GM19455 (cell line): Measurements from ENCODE around the gene LDLRAD3.

Source experiments
- ATAC-seq: cut with Tn5 transposase; IDR thresholded peaks from one replicate; pipeline ENCODE4 v1.9.1; 2021; ENCODE audit not compliant: unreplicated experiment

Gene LDLRAD3

DNA sequence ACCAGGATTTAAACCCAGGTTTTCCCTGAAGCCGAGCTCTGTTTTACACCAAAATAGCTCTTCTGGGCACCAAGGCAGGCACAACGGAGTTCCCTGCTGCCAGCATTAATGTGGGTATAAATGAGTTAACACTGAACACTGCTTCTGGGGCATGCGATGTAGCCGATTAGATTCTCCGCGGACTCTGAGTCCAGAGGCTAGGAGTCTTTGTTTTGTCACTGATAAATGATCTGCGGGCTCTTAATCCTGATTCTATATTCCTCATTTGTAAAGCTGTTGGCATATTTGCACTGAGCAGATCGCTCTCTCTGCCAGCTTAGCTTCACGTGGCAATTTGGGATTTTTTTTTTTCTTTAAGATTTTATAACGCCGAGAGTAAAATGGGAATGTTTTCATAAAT lies 16.8 kb upstream of the LDLRAD3 start:
- no peak for ATAC-seq

- no peak for ATAC-seq
Measured at GRCh38 chr11:35927682-35928081, 16.2 kb upstream of the LDLRAD3 start.

DNA sequence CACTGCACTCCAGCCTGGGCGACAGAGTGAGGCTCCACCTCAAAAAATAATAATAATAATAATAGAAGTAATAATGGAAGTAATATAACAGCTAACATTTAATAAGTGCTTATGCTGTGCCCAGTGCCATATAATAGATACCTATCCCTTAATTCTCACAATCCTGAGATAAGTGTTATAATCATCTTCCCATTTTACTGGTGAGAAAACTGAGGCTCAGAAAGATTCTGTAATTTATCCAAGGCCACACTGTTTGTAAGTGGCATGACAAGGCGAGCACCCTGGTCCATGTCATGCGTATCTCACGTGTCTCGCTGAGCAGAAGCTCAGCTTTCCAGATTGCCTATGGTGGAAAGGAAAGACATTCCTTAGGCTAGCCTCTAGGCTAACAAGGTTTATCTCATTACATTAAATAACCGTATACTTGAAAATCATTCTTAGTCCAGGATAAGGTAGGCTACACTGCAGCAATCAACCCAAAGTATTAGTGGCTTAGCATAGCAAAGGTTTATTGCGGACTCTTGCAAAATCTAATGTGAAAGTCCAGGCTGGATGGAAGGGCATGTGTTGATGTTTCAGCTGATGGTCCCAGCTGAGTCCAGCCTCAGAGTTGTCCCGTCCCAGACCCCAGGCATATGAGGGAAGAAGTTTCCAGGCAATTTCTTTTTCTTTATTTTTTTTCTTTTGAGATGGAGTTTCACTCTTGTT lies 15.0 kb upstream of the LDLRAD3 start:
- no peak for ATAC-seq

- no peak for ATAC-seq
Measured at GRCh38 chr11:35930466-35930865, 13.4 kb upstream of the LDLRAD3 start.

GRCh38 chr11:35932121-35932520 lies 11.7 kb upstream of the LDLRAD3 start:
- no peak for ATAC-seq

GRCh38 chr11:35932681-35933319 lies 11.1 kb upstream of the LDLRAD3 start:
- ATAC-seq, result no peak

DNA sequence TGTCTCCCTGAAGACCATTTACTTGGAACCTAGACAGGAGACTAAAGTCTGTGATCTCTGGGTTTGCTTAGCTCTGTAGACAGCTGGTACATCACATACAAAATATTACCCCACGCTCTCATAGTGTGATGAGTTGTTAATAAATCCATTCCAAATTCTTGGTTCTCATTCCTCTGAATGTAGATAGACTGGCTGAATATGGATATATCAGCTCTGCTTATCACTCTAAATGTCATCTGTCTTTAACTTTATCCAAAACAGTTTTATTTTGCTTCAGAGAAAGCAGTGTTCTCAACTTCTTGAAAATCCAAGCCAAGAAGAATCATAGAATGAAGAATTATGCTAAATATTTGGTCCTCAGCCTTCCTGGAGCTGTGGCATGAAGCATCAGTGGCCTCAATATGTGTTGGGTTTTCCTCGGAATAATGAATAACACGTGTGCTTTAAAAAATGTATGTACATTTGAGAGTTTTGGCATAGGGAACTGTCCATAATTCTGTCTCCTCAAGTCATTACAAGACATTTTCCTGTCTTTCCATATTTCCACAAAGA lies 10.5 kb upstream of the LDLRAD3 start:
- ATAC-seq, result no peak

GRCh38 chr11:35934271-35934670 lies 9.6 kb upstream of the LDLRAD3 start:
- ATAC-seq, result no peak

GRCh38 chr11:35934981-35935380 lies 8.9 kb upstream of the LDLRAD3 start:
- no peak for ATAC-seq

DNA sequence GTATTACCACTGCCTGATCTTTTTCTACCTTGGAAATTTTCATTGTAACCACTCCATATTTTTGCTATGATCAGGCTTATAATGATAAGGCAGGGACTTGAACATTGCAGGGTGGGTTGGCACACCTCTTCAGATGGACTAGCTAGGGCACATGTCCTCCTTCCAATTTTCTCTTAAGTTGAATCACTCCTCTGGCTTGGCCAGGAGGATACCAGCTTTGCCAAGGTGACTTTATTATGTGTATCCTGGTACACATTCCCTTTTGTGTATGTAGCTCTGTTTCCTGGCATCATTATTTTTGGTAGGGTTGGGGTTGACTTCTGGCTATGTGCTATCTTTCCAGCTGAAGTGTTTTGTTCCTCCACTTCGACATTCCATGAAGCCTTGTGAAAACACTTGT lies 8.5 kb upstream of the LDLRAD3 start:
- no peak for ATAC-seq

GRCh38 chr11:35937111-35937510 lies 6.8 kb upstream of the LDLRAD3 start:
- no peak for ATAC-seq

DNA sequence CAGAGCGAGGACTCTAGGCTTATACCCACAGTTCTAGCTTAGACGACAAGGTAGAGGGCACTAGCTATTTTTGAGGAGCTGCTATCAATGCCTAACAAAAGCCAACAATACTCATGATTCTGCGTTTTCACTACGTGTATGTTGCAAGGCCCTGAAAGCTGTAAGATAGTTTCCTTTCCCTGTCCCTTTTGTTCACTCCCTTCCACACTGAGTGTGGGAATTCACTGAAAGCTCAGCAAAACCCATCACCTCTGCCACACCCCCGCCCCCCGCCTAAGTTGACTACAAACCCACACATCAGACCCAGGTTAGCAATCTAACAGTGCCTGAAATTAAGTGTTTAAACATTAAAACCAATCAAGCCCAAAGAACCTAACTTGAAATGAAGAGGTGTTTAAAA lies 6.2 kb upstream of the LDLRAD3 start:
- no peak for ATAC-seq

DNA sequence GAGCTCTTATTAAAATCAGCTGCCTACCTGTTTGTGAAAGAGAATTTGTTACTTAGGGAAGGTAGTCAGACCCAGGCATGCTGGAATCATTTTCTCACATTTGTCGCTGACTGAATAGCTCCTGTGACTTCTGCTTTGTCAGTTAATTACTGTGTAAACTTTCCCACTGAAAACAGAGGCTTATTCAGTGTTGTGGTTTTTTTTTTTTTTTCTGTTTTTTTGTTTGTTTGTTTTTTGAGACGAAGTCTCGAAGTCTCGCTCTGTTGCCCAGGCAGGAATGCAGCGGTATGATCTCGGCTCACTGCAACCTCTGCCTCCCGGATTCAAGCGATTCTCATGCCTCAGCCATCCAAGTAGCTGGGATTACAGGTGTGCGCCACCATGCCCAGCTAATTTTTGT lies 5.6 kb upstream of the LDLRAD3 start:
- no peak for ATAC-seq

DNA sequence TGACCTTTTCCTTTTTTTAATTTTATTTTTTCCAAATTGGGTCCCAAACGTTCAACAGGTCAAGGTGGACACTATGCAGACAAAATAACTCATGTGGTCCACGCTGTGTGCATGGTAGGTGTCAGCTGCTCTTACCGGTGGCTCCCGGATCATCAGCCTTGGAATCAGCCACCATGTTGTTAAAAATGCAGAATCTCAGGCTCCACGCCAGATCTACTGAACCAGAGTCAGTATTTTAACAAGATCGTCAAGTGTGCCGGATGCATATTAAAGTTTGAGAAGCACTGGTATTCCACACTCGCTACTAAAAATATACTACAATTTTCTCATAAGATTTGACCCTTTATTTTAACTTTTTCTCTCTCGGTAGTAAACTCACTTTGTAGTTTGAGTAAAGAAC lies 553 bp upstream of the LDLRAD3 start:
- no peak for ATAC-seq

GRCh38 chr11:35944503-35945136 lies 758 bp downstream of the LDLRAD3 start:
- ATAC-seq, result no peak

DNA sequence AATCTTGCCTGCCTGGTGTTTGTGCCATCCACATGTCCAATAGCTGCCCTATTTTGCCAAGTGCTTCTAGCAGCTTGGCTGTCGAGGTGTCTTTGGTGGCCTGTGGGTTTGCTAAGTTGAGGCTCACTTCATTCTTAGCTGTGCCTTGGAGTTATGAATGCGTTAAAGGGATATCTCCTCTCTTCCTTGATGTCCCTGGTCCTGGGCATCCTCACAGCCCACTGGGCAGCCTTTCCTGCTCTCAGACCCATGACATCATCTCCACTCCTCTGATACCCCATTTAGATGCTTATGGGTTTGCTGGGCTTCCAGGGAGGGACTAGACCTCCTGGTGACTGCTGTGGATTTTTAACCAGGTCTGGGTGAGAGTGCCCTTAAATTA lies 1.3 kb downstream of the LDLRAD3 start:
- ATAC-seq, result no peak

DNA sequence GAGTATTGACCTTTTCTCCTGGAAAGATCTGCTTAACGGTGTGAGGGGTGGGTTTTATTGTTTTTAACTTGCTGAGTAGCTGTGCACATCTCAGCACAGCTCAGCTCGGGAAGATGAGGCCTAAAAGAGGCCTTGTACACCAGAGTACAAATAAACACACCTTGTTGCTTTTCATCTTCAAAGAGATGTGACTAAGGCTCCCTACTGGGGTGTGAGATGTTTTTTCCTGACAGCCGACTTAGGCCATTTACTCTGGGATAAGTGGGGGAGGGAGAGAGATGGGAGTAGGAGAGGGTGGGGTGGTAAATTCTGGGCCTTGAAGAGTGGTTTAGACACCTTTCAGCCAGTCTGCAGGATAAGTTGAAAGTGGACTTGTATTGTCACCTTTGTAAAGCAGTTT lies 2.9 kb downstream of the LDLRAD3 start:
- ATAC-seq, result no peak

DNA sequence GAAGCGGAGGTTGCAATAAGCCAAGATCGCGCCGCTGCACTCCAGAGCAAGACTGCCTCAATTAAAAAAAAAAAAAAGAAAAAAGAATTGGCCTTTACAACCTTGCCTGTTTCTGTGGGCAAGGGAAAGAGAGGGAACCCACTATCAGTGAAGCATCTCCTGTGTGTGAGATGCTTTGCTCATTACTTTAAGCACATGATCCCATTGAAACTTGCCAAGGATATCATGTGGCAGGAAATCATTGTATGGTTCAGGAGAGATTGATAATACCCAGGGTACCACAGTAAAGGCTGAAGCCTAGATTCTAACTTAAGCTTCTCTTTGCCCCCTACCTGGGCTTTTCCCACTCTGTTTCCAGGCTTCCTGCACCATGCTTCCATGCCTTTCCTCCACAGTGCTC lies 3.6 kb downstream of the LDLRAD3 start:
- ATAC-seq, result no peak

GRCh38 chr11:35949242-35949641 lies 5.4 kb downstream of the LDLRAD3 start:
- no peak for ATAC-seq

- ATAC-seq, result no peak
Measured at GRCh38 chr11:35950082-35950481, 6.2 kb downstream of the LDLRAD3 start.

DNA sequence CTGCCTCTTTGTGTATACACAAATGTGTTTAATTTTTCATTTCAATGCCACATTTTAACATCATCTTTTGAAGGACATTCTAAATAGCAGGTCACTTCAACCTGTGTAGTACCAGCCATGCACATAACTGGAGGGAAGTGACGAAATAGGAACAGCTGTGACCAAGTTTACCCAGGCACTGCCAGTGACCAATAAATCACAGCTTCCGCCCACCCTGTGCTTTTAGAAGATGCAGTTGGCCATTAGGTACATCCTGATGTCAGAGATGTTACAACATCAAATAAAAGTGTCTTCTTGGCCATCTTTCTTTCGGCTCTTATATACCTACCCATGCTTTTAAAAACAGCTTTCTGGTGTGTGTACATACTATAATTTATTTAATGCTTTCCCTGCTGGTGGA lies 7.8 kb downstream of the LDLRAD3 start:
- ATAC-seq, result no peak

DNA sequence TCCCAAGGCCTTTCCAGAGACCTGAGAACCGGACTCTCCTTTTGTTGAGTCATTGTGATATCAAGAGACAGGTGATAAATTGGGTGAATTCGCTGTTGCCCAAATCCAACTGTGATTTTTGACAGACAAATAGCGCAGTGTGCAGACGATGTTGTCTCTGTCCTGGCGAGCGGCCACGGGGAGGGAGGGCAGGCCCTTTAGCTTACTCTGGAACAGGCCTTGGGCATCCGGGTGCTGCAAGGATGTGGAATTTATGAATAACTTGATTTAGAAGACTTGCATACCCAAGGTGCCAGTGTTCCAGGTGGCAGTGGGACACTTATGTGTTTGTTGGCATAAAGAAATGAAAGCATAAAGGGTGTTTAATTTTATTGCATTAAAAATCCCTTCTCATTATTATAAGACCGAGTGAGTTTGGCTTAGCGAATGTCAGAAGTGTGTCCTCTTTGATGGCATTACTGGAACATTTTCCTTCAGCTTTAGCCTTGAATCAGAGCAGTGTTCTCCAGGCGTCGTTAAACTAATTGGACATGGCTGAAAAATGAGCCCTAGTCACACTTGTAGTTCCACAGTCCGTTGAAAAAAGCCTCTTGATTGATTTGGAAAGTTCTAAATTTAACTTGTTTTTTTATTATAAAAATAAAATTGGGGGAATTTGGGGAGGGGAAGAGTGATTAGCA lies 9.4 kb downstream of the LDLRAD3 start:
- no peak for ATAC-seq
